HEK293 (cell line): ENCODE results near the gene LRBA.

Source experiments
- CTCF ChIA-PET: fragments of 350-600 bp; formaldehyde crosslinking; extraction: SDS; loops from one replicate; lab custom pipeline; 2021; ENCODE audit warnings: antibody characterized with exemption; lab: Yijun Ruan, JAX
- POLR2A ChIA-PET: fragments of 300-600 bp; formaldehyde crosslinking; extraction: SDS; loops from one replicate; lab custom pipeline; 2020; ENCODE audit warnings: antibody characterized with exemption, inconsistent platforms; lab: Yijun Ruan, JAX
- H3K27ac ChIP-seq: fragments of 200-500 bp; sonication (Bioruptor generic); 2 replicates; pipeline ENCODE4 v1.5.1; 2014; ENCODE audit warnings: low read depth, low read length, control low read depth, inconsistent platforms; ENCODE audit errors: extremely low read depth
- H3K36me3 ChIP-seq, 2 experiments: fragments of 200-500 bp in 1 of 2; sonication (Bioruptor generic) in 1 of 2; 1 replicate in 1 of 2; 2 replicates in 1 of 2; pipeline ENCODE4 v1.5.1; 2014 to 2017; ENCODE audit warnings: inconsistent platforms in 2 of 2, low read length in 2 of 2; ENCODE audit not compliant: control insufficient read depth in 2 of 2, insufficient read depth in 1 of 2
- H3K4me1 ChIP-seq: fragments of 200-500 bp; sonication (Bioruptor generic); 2 replicates; pipeline ENCODE4 v1.5.1; 2014; ENCODE audit warnings: mild to moderate bottlenecking, low read length, inconsistent platforms; ENCODE audit not compliant: control insufficient read depth, insufficient read depth
- H3K4me3 ChIP-seq: 2 replicates; pipeline ENCODE4 v1.5.1; 2011; ENCODE audit warnings: low read depth, mild to moderate bottlenecking, control low read depth, low read length, moderate library complexity
- H3K9me3 ChIP-seq: fragments of 200-500 bp; sonication (Bioruptor generic); 2 replicates; pipeline ENCODE4 v1.5.1; 2014; ENCODE audit warnings: low read depth, low read length, inconsistent platforms; ENCODE audit not compliant: control insufficient read depth, insufficient read depth
- IKZF3 ChIP-seq: fragments of 450-650 bp; IDR thresholded peaks from 2 replicates; pipeline ENCODE4 v1.5.0; 2018; ENCODE audit warnings: missing biosample characterization, mild to moderate bottlenecking, missing genetic modification characterization, moderate library complexity
- OVOL3 ChIP-seq: fragments of 450-650 bp; formaldehyde crosslinking; IDR thresholded peaks from 2 replicates; pipeline ENCODE4 v1.5.1; 2016; ENCODE audit warnings: missing biosample characterization, missing genetic modification characterization
- PRDM1 ChIP-seq: fragments of 450-650 bp; formaldehyde crosslinking; IDR thresholded peaks from 2 replicates; pipeline ENCODE4; 2016; ENCODE audit warnings: missing biosample characterization, missing genetic modification characterization
- TCF7L2 ChIP-seq: IDR thresholded peaks from 2 replicates; pipeline ENCODE4 v1.6.1; 2011; ENCODE audit warnings: low read depth, mild to moderate bottlenecking, inconsistent platforms, low read length, moderate library complexity, borderline replicate concordance
- ZBTB21 ChIP-seq: fragments of 450-650 bp; formaldehyde crosslinking; IDR thresholded peaks from 2 replicates; pipeline ENCODE4 v1.5.1; 2017; ENCODE audit warnings: missing biosample characterization, missing genetic modification characterization
- ZBTB8A ChIP-seq: fragments of 450-650 bp; formaldehyde crosslinking; IDR thresholded peaks from 2 replicates; pipeline ENCODE4 v1.5.1; 2016; ENCODE audit warnings: missing biosample characterization, missing genetic modification characterization
- ZIC2 ChIP-seq: fragments of 450-650 bp; formaldehyde crosslinking; IDR thresholded peaks from 2 replicates; pipeline ENCODE4 v1.5.1; 2016; ENCODE audit warnings: missing biosample characterization, missing genetic modification characterization
- ZNF248 ChIP-seq: fragments of 450-650 bp; formaldehyde crosslinking; IDR thresholded peaks from 2 replicates; pipeline ENCODE4 v1.5.1; 2017; ENCODE audit warnings: missing biosample characterization, missing genetic modification characterization
- ZNF292 ChIP-seq: fragments of 450-650 bp; formaldehyde crosslinking; IDR thresholded peaks from 2 replicates; pipeline ENCODE4 v1.5.1; 2016; ENCODE audit warnings: low read depth, missing biosample characterization, missing genetic modification characterization, borderline replicate concordance
- ZNF302 ChIP-seq: fragments of 450-650 bp; formaldehyde crosslinking; IDR thresholded peaks from 2 replicates; pipeline ENCODE4 v1.5.1; 2016; ENCODE audit warnings: missing biosample characterization, missing genetic modification characterization, low read depth
- ZNF341 ChIP-seq: fragments of 450-650 bp; formaldehyde crosslinking; IDR thresholded peaks from 2 replicates; pipeline ENCODE4; 2016; ENCODE audit warnings: low read depth, missing biosample characterization, missing genetic modification characterization
- ZNF394 ChIP-seq: fragments of 450-650 bp; formaldehyde crosslinking; IDR thresholded peaks from 2 replicates; pipeline ENCODE4 v1.5.1; 2016; ENCODE audit warnings: missing biosample characterization, missing genetic modification characterization, mild to moderate bottlenecking, moderate library complexity, borderline replicate concordance
- ZNF416 ChIP-seq: fragments of 450-650 bp; formaldehyde crosslinking; IDR thresholded peaks from 2 replicates; pipeline ENCODE4 v1.5.1; 2016; ENCODE audit warnings: missing biosample characterization, missing genetic modification characterization
- ZNF433 ChIP-seq: fragments of 450-650 bp; formaldehyde crosslinking; IDR thresholded peaks from 2 replicates; pipeline ENCODE4 v1.5.1; 2016; ENCODE audit warnings: missing biosample characterization, missing genetic modification characterization, low read depth
- ZNF473 ChIP-seq: fragments of 450-650 bp; formaldehyde crosslinking; IDR thresholded peaks from 2 replicates; pipeline ENCODE4 v1.5.1; 2017; ENCODE audit warnings: missing biosample characterization, missing genetic modification characterization
- ZNF529 ChIP-seq: fragments of 450-650 bp; formaldehyde crosslinking; IDR thresholded peaks from 2 replicates; pipeline ENCODE4 v1.5.1; 2017; ENCODE audit warnings: missing genetic modification characterization, missing biosample characterization; ENCODE audit not compliant: insufficient replicate concordance
- ZNF530 ChIP-seq: fragments of 450-650 bp; formaldehyde crosslinking; IDR thresholded peaks from 2 replicates; pipeline ENCODE4 v1.5.1; 2016; ENCODE audit warnings: low read depth, missing biosample characterization, missing genetic modification characterization
- ZNF621 ChIP-seq: fragments of 450-650 bp; formaldehyde crosslinking; IDR thresholded peaks from 2 replicates; pipeline ENCODE4 v1.5.1; 2017; ENCODE audit warnings: missing biosample characterization, missing genetic modification characterization
- ZNF654 ChIP-seq: fragments of 450-650 bp; formaldehyde crosslinking; IDR thresholded peaks from 2 replicates; pipeline ENCODE4 v1.5.1; 2016; ENCODE audit warnings: low read depth, missing biosample characterization, missing genetic modification characterization
- ZNF664 ChIP-seq: fragments of 450-650 bp; formaldehyde crosslinking; IDR thresholded peaks from 2 replicates; pipeline ENCODE4 v1.5.1; 2016; ENCODE audit warnings: missing biosample characterization, missing genetic modification characterization
- ZNF707 ChIP-seq: fragments of 450-650 bp; formaldehyde crosslinking; IDR thresholded peaks from 2 replicates; pipeline ENCODE4 v1.5.1; 2016; ENCODE audit warnings: missing biosample characterization, missing genetic modification characterization
- ZNF747 ChIP-seq: fragments of 450-650 bp; formaldehyde crosslinking; IDR thresholded peaks from 2 replicates; pipeline ENCODE4 v1.5.1; 2016; ENCODE audit warnings: missing biosample characterization, missing genetic modification characterization
- ZNF785 ChIP-seq: fragments of 450-650 bp; formaldehyde crosslinking; IDR thresholded peaks from 2 replicates; pipeline ENCODE4 v1.5.1; 2016; ENCODE audit warnings: missing biosample characterization, missing genetic modification characterization
- ZNF837 ChIP-seq: fragments of 450-650 bp; formaldehyde crosslinking; IDR thresholded peaks from 2 replicates; pipeline ENCODE4 v1.5.1; 2016; ENCODE audit warnings: missing biosample characterization, missing genetic modification characterization
- ZSCAN16 ChIP-seq: fragments of 450-650 bp; formaldehyde crosslinking; IDR thresholded peaks from 2 replicates; pipeline ENCODE4 v1.5.1; 2016; ENCODE audit warnings: missing biosample characterization, missing genetic modification characterization
- TF ChIP-seq, protein P1 (sequence below): fragments of 450-650 bp; formaldehyde crosslinking; IDR thresholded peaks from 2 replicates; pipeline ENCODE4 v1.5.1; 2016; ENCODE audit warnings: missing biosample characterization, missing genetic modification characterization
- TF ChIP-seq, protein P2 (sequence below): fragments of 450-650 bp; formaldehyde crosslinking; IDR thresholded peaks from 2 replicates; pipeline ENCODE4 v1.5.1; 2016; ENCODE audit warnings: missing biosample characterization, missing genetic modification characterization
- TF ChIP-seq, protein P3 (sequence below): fragments of 450-650 bp; formaldehyde crosslinking; IDR thresholded peaks from 2 replicates; pipeline ENCODE4 v1.5.1; 2017; ENCODE audit warnings: missing biosample characterization, mild to moderate bottlenecking, missing genetic modification characterization, moderate library complexity

The LRBA gene

GRCh38 chr4:150242820-150243458 is 772.1 kb downstream of the LRBA start:
- Histone ChIP-seq H3K36me3 (peaks cover 0 to 4% of the 10 kb centered on the region in 2 experiments; a peak in 1 of 3 replicates), H3K4me3 (no peak overlapping the region), H3K9me3 (no peaks in the 10 kb centered on the region), H3K27ac (no peak overlapping the region), H3K4me1 (peaks cover 7% of the 10 kb centered on the region; the same call in 1 of the 2 replicates)
- CTCF ChIA-PET: interaction anchor here (0.6 to 4.1 kb wide), 22 partner anchors 10 to 1247 kb away, joined by 3 to 44 read pairs (median 4); no protein-coding TSS in a partner anchor
- peak; percentile 64 for TF ChIP-seq ZNF654 (tag by site-specific recombination)
- no peak for TF ChIP-seq ZBTB8A (tag by site-specific recombination)
- TF ChIP-seq, protein P1, sequence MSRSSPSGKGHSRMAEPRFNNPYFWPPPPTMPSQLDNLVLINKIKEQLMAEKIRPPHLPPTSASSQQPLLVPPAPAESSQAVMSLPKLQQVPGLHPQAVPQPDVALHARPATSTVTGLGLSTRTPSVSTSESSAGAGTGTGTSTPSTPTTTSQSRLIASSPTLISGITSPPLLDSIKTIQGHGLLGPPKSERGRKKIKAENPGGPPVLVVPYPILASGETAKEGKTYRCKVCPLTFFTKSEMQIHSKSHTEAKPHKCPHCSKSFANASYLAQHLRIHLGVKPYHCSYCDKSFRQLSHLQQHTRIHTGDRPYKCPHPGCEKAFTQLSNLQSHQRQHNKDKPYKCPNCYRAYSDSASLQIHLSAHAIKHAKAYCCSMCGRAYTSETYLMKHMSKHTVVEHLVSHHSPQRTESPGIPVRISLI (tag by site-specific recombination): peak; percentile 88
- peak; percentile 70 for TF ChIP-seq PRDM1 (tag by site-specific recombination)
- TF ChIP-seq IKZF3 (tag by site-specific recombination): peak; percentile 37; the same call in 1 of the 2 replicates
- no peak for TF ChIP-seq ZNF473 (tag by site-specific recombination)
- POLR2A ChIA-PET: no interaction called here

DNA sequence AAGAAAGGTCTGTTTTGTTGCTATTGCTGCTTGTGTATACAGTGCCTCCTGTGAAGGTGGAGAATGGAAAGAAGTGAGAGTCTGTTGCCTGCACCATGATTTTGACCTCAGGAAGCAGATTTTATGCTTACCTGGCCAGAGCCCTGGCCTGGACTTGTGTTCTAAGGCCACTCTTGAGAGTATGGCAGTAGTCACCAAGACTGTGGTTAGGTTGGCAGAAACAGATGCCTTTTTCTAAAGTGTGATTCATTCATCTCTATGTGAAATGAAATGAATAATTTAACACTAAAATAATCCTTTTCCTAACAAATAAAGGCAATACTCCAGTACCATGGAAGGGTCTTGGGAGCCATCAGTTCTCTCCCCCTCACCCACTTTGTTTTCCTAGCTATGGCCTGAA is 775.1 kb downstream of the LRBA start:
- no peak overlapping the region for H3K27ac ChIP-seq
- H3K36me3 ChIP-seq: peaks cover 0 to under 1% of the 10 kb centered on the region in 2 experiments; a peak in 1 of 3 replicates
- peaks cover 5% of the 10 kb centered on the region; the same call in 1 of the 2 replicates for H3K4me1 ChIP-seq
- POLR2A ChIA-PET: no interaction called here
- H3K9me3 ChIP-seq: no peaks in the 10 kb centered on the region
- no peak for TF ChIP-seq ZNF747
- no peak for TF ChIP-seq ZNF707
- TF ChIP-seq, protein P2, sequence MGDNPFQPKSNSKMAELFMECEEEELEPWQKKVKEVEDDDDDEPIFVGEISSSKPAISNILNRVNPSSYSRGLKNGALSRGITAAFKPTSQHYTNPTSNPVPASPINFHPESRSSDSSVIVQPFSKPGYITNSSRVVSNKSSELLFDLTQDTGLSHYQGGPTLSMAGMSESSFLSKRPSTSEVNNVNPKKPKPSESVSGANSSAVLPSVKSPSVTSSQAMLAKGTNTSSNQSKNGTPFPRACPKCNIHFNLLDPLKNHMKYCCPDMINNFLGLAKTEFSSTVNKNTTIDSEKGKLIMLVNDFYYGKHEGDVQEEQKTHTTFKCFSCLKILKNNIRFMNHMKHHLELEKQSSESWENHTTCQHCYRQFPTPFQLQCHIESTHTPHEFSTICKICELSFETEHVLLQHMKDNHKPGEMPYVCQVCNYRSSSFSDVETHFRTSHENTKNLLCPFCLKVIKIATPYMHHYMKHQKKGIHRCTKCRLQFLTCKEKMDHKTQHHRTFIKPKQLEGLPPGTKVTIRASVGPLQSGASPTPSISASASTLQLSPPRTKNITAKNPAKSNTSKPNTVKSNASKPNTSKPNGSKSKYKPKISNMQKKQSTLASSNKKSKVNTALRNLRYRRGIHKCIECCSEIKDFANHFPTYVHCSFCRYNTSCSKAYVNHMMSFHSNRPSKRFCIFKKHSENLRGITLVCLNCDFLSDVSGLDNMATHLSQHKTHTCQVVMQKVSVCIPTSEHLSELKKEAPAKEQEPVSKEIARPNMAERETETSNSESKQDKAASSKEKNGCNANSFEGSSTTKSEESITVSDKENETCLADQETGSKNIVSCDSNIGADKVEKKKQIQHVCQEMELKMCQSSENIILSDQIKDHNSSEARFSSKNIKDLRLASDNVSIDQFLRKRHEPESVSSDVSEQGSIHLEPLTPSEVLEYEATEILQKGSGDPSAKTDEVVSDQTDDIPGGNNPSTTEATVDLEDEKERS (tag by site-specific recombination): no peak
- TF ChIP-seq ZNF837 (tag by site-specific recombination): no peak
- no peak for TF ChIP-seq ZNF664 (tag by site-specific recombination)
- TF ChIP-seq, all 188 proteins: peak for 0
- CTCF ChIA-PET: interaction anchor here (0.7 kb wide), 1 partner anchor 627 kb away, joined by 5 read pairs; no protein-coding TSS in a partner anchor
- no peak overlapping the region for H3K4me3 ChIP-seq

DNA sequence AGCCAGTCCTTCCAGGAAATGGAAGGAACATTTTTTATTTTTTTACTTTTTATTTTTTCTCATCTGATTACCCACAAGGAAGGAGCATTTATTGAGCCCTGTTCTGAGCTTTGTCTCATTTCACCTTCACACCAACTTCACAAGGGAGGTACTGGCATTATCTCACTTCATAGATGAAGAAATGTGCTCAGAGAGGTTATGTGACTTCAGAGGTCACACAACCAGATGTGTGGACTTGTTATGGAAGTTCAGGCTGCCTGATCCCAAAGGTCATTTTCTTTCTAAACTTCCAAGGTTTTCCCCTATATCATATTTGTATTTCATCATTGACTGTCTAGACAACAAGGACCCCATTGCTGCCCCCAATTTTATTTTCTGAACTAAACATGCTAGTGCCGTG is 776.5 kb downstream of the LRBA start:
- peaks cover 0 to 13% of the 10 kb centered on the region in 2 experiments; a peak in 1 of 3 replicates for H3K36me3 ChIP-seq
- no peaks in the 10 kb centered on the region for H3K9me3 ChIP-seq
- H3K27ac ChIP-seq: no peak overlapping the region
- H3K4me1 ChIP-seq: no peaks in the 10 kb centered on the region
- ChIA-PET POLR2A (no interaction called here), CTCF (interaction anchor here (0.6 kb wide), 1 partner anchor 230 kb away, joined by 4 read pairs; no protein-coding TSS in a partner anchor)
- H3K4me3 ChIP-seq: no peak overlapping the region
- TF ChIP-seq ZNF292 (tag by site-specific recombination) (no peak), ZNF529 (no peak), ZSCAN16 (tag by site-specific recombination) (no peak), ZNF416 (tag by site-specific recombination) (no peak), ZNF433 (tag by site-specific recombination) (no peak), ZNF394 (no peak), ZNF302 (no peak), TCF7L2 (no peak), ZIC2 (no peak), ZNF341 (tag by site-specific recombination) (no peak), OVOL3 (tag by site-specific recombination) (no peak), ZNF621 (tag by site-specific recombination) (no peak), ZBTB21 (tag by site-specific recombination) (no peak), ZNF530 (tag by site-specific recombination) (no peak), ZNF248 (tag by site-specific recombination) (no peak), ZNF785 (tag by site-specific recombination) (no peak)
- TF ChIP-seq, protein P3, sequence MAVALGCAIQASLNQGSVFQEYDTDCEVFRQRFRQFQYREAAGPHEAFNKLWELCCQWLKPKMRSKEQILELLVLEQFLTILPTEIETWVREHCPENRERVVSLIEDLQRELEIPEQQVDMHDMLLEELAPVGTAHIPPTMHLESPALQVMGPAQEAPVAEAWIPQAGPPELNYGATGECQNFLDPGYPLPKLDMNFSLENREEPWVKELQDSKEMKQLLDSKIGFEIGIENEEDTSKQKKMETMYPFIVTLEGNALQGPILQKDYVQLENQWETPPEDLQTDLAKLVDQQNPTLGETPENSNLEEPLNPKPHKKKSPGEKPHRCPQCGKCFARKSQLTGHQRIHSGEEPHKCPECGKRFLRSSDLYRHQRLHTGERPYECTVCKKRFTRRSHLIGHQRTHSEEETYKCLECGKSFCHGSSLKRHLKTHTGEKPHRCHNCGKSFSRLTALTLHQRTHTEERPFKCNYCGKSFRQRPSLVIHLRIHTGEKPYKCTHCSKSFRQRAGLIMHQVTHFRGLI (tag by site-specific recombination): no peak
